ENCODE measurements around the gene USP15. TPM values are rescaled to one million over a fixed set of nuclear protein-coding genes. Genes with fewer than 3 reads are reported as not detected.
"Not testable (repeated sequence)": the region's sequence is repeated elsewhere in the genome, so short reads cannot be mapped to it uniquely, and the experiment has no call there.

Gene USP15
- total RNA-seq, 4 donors from 2014 or later, result 26.4 to 72.0 (median 63.8) TPM

DNA sequence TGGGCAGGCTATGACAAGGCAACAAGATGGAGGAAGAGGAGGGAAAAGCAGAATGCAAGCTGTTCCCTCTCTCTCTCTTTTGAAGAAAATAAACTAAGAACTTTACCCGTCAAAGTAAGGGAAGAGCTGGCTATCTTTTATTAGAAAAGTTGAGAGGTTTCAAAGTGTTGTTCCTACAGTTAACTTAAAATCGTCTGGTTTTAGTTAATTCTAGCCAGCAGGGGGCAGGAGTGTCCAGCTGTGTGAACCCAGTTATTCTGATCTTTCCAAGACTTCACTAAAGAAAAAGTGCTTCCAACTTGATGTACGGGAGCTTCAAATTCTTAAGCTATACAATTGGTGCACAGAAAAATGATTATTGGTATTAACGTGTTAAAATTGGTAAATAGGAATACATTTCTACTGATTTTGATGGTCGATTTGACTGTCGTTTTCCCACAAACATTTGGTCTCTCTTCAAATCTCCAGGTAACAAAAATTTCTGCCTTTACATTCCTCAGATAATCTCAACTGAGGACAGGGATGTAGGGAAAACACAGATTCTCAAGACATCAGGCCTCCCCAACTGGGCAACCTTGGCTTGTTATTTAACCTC is 178.0 kb downstream of the USP15 start:
- TF ChIP-seq POLR2A (IDR thresholded peaks at IDR 0.05), result no peak
- TF ChIP-seq CTCF (IDR thresholded peaks at IDR 0.05), result peak; percentile 47 to 74 (median 64)
- peaks cover 11 to 18% (median 12%) of the 10 kb centered on the region in 3 donors for H3K4me1 ChIP-seq
- H3K27ac ChIP-seq, result no peak overlapping the region
- no peak for DNase-seq
- intact Hi-C loops (cut with DNase I), result no loop called here
- H3K9me3 ChIP-seq, result no peaks in the 10 kb centered on the region
- 11% methylated on average over 6 of the region's 6 CpGs for WGBS, 2 donors
- no peaks in the 10 kb centered on the region for H3K36me3 ChIP-seq
- no peak overlapping the region for H3K4me3 ChIP-seq
- peaks cover 0 to 32% (median 0%) of the 10 kb centered on the region in 4 donors for H3K27me3 ChIP-seq

GRCh38 chr12:62446754-62447452 is 186.7 kb downstream of the USP15 start:
- Histone ChIP-seq H3K36me3 (no peaks in the 10 kb centered on the region), H3K27ac (no peak overlapping the region), H3K9me3 (peaks cover 0 to 18% (median 7%) of the 10 kb centered on the region in 3 donors), H3K4me3 (no peak overlapping the region), H3K4me1 (no peaks in the 10 kb centered on the region), H3K27me3 (no peaks in the 10 kb centered on the region)
- intact Hi-C loops (cut with DNase I), result loop anchor here (10.0 kb wide), 1 partner anchor 348 kb away; no protein-coding TSS in a partner anchor
- no peak for DNase-seq
- TF ChIP-seq CTCF (IDR thresholded peaks at IDR 0.05), result no peak
- no peak for TF ChIP-seq POLR2A (IDR thresholded peaks at IDR 0.05)
- 51 to 60% methylated on average over 2 of the region's 2 CpGs for WGBS, 2 donors

GRCh38 chr12:62448436-62448835 is 188.2 kb downstream of the USP15 start:
- TF ChIP-seq CTCF (IDR thresholded peaks at IDR 0.05) (no peak), POLR2A (IDR thresholded peaks at IDR 0.05) (no peak)
- Histone ChIP-seq H3K36me3 (no peaks in the 10 kb centered on the region), H3K27me3 (no peaks in the 10 kb centered on the region), H3K4me3 (no peak overlapping the region), H3K4me1 (no peaks in the 10 kb centered on the region), H3K27ac (no peak overlapping the region), H3K9me3 (peaks cover 0 to 17% (median 7%) of the 10 kb centered on the region in 3 donors)
- intact Hi-C loops (cut with DNase I), result loop anchor here (10.0 kb wide), 1 partner anchor 346 kb away; no protein-coding TSS in a partner anchor
- no peak for DNase-seq
- 70 to 74% methylated on average over 3 of the region's 3 CpGs for WGBS, 2 donors

DNA sequence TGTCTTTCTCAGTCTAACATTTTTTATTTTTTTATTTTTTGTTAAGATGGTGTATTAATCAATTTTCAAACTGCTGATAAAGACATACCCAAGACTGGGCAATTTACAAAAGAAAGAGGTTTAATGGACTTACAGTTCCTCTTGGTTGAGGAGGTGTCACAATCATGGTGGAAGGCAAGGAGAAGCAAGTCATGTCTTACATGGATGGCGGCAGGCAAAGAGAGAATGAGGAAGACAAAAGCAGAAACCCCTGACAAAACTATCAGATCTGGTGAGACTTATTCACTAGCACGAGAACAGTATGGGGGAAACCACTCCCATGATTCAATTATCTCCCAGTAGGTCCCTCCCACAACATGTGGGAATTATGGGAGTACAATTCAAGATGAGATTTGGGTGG is 195.2 kb downstream of the USP15 start:
- H3K27me3 ChIP-seq; H3K9me3 ChIP-seq; H3K4me1 ChIP-seq; H3K4me3 ChIP-seq; H3K36me3 ChIP-seq; H3K27ac ChIP-seq; intact Hi-C loops (cut with DNase I); DNase-seq: not testable (repeated sequence)
- WGBS, 2 donors, result 53 to 62% methylated on average over 2 of the region's 2 CpGs

DNA sequence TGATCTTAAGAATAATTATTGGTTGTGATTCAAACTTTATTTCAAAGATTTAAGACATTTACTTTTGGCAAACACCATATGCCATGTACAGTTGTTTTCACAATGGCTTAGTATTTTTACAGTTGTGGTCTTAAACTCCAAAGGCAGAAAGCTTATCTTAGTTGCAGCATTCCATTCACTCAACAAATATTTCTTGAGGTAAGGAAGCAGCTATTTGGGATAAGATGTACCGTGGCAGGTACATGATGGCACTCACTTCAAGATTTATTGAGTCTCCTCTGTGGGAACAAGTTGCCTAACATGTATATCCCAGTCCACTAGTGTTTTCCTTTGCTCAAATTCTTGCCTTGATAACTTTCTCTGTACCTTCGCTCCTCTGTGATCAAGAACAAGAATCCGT is 198.4 kb downstream of the USP15 start:
- no peaks in the 10 kb centered on the region for H3K36me3 ChIP-seq
- WGBS, 2 donors, result 88 to 92% methylated on average over 3 of the region's 3 CpGs
- H3K27ac ChIP-seq, result no peak overlapping the region
- DNase-seq, result no peak
- no peaks in the 10 kb centered on the region for H3K4me1 ChIP-seq
- H3K27me3 ChIP-seq, result no peaks in the 10 kb centered on the region
- intact Hi-C loops (cut with DNase I), result no loop called here
- no peak for TF ChIP-seq POLR2A (IDR thresholded peaks at IDR 0.05)
- peaks cover 0 to 12% (median 0%) of the 10 kb centered on the region in 3 donors for H3K9me3 ChIP-seq
- no peak overlapping the region for H3K4me3 ChIP-seq

GRCh38 chr12:62459976-62460375 is 199.8 kb downstream of the USP15 start:
- Histone ChIP-seq H3K4me1 (no peaks in the 10 kb centered on the region), H3K27me3 (no peaks in the 10 kb centered on the region), H3K27ac (no peak overlapping the region), H3K36me3 (no peaks in the 10 kb centered on the region), H3K4me3 (no peak overlapping the region), H3K9me3 (peaks cover 0 to 17% (median 0%) of the 10 kb centered on the region in 3 donors)
- no peak for TF ChIP-seq POLR2A (IDR thresholded peaks at IDR 0.05)
- no peak for TF ChIP-seq CTCF (IDR thresholded peaks at IDR 0.05)
- no peak for DNase-seq
- intact Hi-C loops (cut with DNase I), result no loop called here

DNA sequence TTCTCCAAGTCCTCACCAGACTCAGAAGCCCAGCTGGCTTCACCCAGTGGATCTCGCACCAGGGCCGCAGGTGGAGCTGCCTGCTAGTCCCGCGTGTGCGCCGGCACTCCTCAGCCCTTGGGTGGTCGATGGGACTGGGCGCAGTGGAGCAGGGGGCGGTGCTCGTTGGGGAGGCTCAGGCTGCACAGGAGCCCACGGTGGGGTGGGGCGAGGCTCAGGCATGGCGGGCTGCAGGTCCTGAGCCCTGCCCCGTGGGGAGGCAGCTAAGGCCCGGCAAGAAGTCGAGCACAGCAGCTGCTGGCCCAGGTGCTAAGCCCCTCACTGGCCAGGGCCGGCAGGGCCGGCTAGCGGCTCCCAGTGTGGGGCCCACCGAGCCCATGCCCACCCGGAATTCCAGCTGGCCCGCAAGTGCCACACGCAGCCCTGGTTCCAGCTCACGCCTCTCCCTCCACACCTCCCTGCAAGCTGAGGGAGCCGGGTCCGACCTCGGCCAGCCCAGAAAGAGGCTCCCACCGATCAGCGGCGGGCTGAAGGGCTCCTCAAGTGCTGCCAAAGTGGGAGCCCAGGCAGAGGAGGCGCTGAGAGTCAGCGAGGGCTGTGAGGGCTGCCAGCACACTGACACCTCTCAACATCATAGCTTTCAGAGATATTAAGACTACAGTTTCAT is 201.1 kb downstream of the USP15 start:
- H3K36me3 ChIP-seq; H3K27ac ChIP-seq; H3K4me1 ChIP-seq; H3K27me3 ChIP-seq; intact Hi-C loops (cut with DNase I); DNase-seq; H3K4me3 ChIP-seq: not testable (repeated sequence)
- WGBS, 2 donors, result 93% methylated on average over 3 of the region's 32 CpGs; no CpG with 5 or more reads in 1 of the 2 donors
- peaks cover 0 to 17% (median 0%) of the 10 kb centered on the region in 3 donors for H3K9me3 ChIP-seq

DNA sequence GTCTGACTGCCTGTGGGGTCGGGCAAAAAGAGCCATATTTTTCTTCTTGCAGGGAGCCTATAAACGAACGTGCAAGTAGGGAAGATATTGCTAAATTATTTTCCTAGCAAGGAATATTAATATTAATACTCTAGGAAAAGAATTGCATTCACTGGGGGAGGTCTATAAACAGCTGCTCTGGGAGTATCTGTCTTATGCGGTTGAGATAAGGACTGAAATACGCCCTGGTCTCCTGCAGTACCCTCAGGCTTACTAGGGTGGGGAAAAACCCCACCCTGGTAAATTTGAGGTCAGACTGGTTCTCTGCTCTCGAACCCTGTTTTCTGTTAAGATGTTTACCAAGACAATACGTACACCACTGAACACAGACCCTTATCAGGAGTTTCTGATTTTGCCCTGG is 203.0 kb downstream of the USP15 start:
- peaks cover 4 to 18% (median 5%) of the 10 kb centered on the region in 3 donors for H3K4me1 ChIP-seq
- H3K4me3 ChIP-seq; DNase-seq; H3K27me3 ChIP-seq; intact Hi-C loops (cut with DNase I); H3K27ac ChIP-seq; H3K36me3 ChIP-seq: not testable (repeated sequence)
- H3K9me3 ChIP-seq, result peaks cover 0 to 17% (median 0%) of the 10 kb centered on the region in 3 donors
- 74 to 75% methylated on average over 7 of the region's 7 CpGs for WGBS, 2 donors
